Activated CD4-positive, alpha-beta T cell treated with anti-CD3 and anti-CD28 coated beads, Interleukin-2, amount 50 U/mL, for 24 hours (primary cell): ENCODE data around the gene CASP2.
A peak's percentile ranks its signal among the peaks of the same experiment; 100 is the strongest.
"Not testable (repeated sequence)": the region's sequence is repeated elsewhere in the genome, so short reads cannot be mapped to it uniquely, and the experiment has no call there.

Source experiments
- DNase-seq, 2 donors: peaks; one replicate each; pipeline ENCODE4 v3.0.0-alpha.2; 2020; ENCODE audit warnings: low read depth in 1 of 2, low spot score in 1 of 2

Gene CASP2

DNA sequence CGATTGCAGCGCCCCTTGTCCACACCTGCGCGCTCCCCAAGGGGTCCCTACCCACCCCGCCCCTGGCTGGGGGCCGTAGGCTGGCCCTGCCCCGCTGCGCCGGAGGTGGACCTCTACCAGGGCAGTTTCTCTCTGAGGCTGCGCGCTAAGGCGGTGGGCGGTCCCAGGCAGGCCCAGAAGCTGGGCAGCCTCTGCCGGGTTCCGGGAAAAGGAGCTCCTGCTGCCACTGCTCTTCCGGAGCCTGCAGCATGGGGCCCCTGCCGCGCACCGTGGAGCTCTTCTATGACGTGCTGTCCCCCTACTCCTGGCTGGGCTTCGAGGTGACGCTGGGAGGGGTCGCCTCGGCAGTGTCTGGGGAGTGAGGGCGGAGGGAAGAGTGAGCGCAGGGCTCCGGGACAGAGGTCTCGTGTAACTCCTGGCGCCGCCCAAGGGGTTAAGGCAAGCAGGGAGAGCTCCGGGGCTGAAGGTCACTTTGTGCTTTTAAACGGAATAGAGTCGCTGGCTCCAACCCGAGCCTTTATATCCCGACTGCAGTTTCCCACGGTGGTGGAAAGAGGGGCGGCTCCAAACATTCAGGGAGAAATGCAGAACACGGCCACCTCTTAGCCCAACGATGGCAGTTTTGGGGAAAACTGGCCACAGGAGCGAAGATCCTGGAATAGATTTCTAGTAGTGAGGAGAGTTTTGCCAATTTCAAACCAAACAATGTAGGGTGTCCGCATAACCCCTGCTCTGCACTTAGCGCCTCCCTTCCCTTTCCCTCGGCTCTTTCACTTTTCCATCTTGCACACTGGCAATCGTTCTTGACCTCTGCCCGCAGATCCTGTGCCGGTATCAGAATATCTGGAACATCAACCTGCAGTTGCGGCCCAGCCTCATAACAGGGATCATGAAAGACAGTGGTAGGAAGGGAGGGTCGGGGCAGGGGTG is 24.6 kb upstream of the CASP2 start, which contains the start of gene GSTK1:
Gene GSTK1, plus strand, starts transcription at position 176 of the 930 bp plus-strand sequence. Its CDS starts 73 bp downstream, at position 249.
- peak; percentile 58 to 78 for DNase-seq

DNA sequence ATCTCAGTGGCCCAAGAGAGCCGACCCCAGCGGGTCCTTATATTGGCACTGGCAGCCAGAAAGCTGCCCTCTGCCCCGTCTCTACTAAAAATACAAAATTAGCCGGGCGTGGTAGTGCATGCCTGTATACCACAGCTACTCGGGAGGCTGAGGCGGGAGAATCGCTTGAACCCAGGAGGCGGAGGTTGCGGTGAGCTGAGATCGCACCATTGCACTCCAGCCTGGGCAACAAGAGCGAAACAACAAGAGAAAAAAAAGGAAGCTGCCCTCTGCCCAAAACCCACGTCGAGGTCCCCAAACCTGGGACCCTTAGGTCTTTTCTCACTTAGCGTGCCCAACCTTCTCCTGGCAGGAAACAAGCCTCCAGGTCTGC is 24.0 kb upstream of the CASP2 start:
- not testable (repeated sequence) for DNase-seq

DNA sequence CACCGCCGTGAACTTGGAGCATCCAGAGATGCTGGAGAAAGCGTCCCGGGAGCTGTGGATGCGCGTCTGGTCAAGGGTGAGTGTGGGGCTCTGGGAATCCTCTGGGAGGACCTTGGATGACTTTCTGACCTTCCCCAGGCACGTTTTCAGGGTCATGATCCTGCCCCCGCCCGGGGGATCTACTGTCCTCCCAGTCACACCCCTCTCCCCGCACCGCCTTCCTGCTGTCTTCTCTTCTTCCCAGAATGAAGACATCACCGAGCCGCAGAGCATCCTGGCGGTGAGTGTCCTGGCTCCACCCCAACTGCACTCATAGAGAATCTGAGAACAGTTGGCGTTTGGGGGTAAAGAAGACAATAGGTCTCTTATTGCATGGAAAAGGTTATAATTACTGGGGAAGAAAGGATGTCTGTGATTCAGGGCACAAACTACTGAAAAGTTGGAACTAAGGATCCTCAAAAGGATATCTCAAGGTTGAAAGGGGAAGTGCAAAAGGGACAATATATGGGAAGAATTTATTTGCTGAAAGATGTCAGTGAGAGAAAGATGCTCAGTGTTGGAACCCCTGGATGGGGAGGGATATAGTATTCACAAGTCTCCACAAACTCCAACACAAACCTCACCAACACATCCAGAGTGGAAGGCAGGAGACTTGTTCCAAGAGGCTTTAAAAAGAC is 23.0 kb upstream of the CASP2 start:
- no peak for DNase-seq

GRCh38 chr7:143269251-143269650 is 18.9 kb upstream of the CASP2 start:
- no peak for DNase-seq

- no peak for DNase-seq
These were observed 16.9 kb upstream of the CASP2 start for GRCh38 chr7:143271240-143271639.

GRCh38 chr7:143272871-143273270 is 15.3 kb upstream of the CASP2 start:
- no peak for DNase-seq

DNA sequence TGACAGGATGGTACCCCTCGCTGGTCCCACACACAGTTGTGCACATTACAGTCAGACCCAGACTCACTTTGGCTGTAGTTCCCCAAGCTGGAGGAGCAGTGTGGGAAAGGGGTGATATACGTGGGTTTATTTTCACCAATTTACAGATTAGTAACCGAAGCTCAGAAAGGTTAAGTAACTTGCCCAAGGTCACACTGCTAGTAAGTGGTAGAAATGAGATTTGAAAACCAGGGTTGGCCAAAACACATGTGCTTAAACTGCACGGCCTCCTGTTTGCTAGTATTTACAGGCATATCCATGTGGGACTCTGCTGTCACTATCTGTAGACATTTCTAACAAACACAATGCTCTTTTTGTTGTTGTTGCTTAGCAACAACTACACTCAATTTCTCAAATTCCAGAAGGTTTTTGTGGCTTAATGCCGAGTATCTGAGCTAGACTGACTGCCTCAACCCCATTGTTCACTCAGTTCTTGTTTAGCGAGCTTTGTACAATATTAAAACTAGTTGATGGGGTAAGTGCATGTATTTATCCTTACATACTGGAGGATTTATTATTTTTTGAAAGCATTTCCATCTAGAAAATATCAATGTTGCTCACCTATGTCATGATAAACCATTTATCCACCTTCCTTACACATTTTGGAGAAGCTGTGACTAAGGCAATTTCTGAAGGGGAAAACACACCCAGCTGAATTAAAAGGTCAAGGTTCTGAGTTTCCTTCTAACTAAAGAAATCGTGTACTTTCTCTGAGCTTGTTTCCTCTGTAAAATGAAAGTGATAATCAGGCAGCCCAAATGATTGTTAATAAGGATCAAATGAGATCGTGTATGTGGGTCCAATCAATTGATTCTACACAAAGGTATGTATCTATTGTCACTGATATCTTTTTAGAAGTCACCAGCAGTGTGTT is 8.7 kb upstream of the CASP2 start:
- no peak for DNase-seq

DNA sequence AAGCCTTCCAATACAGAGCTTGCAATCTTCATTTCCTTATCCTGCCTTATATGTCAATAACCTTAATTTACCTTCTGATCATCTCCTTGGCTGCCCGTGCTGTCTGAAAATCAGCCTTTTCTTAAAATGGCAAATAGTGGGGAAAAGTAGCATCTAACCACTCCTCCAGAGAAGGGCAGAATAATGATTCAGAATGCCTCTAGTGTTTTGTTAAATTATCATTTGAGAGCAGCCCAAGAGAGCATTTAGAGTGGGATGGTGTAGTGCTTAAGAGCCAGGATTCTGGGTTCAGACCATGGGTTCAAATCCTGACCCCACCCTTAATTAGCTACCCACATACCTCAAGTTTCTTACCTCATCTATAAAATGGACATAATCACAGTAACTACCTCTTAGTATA is 8.0 kb upstream of the CASP2 start:
- no peak for DNase-seq

DNA sequence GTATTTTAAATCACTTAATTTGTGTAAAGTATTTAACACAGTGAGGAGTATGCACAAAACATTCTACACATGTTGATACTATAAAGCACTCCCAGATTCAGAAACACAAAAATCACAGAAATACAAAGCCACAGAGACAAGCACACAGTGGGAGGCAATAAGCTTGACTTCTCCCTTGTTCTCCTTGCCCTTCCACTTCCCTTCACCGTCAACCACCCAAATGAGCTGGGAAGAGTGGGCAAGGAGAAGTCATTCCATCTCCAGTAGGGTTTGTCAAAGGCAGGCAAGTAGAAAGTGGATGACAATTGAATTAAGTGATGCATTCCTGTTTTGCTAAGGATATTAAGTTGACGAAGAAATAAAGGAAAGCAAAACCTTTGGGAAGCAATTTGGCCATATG is 7.6 kb upstream of the CASP2 start:
- DNase-seq = no peak

DNA sequence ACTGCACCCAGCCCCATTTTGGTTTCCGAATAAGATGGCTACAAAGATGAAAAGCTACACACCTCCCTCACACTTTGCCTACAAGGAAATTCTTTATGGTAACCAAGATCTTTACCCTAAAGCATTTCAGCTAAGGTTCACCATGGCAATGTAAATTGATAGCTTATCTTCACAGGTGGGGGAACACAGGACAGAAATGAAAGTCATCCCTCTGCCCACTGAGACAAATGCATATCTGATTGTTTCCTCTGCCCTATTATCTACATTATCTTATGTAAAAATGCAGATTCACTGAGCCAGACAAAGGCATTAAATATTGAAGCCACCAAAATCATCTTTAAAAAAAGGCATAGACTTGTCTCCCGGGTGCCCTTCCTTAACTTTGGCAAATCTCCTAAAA is 6.6 kb upstream of the CASP2 start:
- no peak for DNase-seq

DNA sequence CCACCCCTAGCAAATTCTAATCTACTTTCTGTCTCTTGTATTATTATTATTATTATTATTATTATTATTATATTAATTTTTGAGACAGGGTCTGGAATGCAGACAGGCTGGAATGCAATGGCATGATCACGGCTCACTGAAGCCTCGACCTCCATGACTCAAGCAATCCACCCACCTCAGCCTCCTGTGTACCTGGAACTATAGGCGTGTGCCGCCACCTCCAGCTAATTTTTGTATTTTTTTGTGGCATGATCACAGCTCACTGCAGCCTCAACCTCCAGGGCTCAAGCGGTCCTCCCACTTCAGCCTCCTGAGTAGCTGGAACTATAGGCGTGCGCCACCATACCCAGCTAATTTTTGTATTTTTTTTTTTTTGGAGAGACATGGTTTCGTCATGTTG is 6.0 kb upstream of the CASP2 start:
- DNase-seq = no peak

DNA sequence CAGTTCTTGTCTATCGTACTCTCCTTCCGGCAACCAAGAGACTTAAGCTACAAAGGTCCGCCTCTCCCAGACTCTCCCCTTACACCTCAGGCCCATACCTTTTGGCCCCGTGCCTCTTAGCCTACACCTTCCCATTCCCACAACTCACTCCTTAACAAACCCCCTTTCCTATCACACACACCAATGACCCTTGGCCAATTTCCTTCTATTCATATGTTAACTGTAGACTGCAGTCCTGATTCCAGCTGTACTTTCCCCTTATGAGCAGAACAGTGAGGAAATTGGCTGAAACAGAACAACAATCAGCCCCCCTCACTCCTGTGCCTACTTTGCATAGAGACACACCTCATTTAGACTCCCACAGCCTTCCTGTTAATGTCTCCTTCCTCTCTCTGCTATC is 4.8 kb upstream of the CASP2 start:
- no peak for DNase-seq

GRCh38 chr7:143284591-143285469 is 3.3 kb upstream of the CASP2 start, which contains the start of gene TMEM139:
Gene TMEM139, plus strand, starts transcription at chr7:143284958. Its CDS starts 1,000 bp downstream, at chr7:143285958.
- no peak for DNase-seq

GRCh38 chr7:143285470-143285778 is 2.7 kb upstream of the CASP2 start:
- no peak for DNase-seq

GRCh38 chr7:143285806-143286521 is 2.2 kb upstream of the CASP2 start:
- no peak for DNase-seq

GRCh38 chr7:143286522-143286890 is 1.6 kb upstream of the CASP2 start:
- DNase-seq = no peak

DNA sequence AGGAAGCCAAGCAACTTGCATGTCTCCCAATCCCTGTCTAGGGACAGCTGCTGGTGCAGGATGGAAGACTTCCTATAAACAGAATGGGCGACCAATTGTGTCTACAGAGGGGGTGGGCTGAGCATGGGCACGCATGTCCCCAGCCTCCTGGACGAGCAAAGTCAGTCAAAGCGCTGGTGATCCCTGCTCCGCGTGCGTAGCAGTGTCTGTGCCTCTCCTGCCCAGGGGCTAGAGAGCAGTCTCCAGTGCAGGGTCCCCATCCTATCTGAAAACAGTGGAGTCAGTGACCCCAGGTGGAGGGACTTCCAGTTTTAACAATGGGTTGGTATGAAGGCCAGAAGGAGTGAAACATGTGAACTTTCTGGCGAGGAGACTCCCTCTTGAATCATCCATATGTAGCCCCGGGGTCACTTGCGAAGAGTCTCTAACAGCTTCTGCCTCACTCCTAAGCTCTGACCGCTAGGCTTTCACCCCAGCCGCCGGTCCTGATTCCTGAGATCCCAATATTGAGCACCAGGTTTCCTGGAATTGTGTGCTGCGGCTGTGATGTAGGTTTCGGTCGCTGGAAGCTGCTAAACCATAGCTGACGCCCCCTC is 714 bp upstream of the CASP2 start:
- no peak for DNase-seq

GRCh38 chr7:143288836-143289235 is 685 bp downstream of the CASP2 start:
- no peak for DNase-seq

DNA sequence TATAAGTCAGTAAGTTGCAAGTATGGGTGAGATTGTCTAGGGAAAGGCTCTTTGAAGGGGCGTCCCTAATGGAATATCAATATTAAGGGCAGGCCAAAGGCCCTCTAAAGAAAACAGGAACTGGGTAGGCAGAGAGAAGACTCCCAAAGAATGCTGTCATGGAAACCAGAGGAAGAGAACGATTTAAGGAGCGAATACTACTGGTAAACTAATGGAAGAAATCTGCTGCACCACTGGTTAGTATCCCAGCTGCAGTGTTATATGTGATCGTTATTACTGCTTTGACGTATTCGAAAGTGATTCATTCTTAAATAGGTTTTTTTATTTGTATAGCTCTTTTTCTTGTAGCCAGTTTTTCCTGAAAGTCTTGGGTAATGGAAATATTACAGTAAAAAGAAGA is 1.3 kb downstream of the CASP2 start:
- no peak for DNase-seq
